ENCODE results near the gene FMN1. TPM values are rescaled to one million over a fixed set of nuclear protein-coding genes. Genes with fewer than 3 reads are reported as not detected.

FMN1 gene
- total and polyA plus RNA-seq, 2 donors from 2014 or later = 0.71 to 44.8 TPM

GRCh38 chr15:32730677-32731654, 463.5 kb downstream of the FMN1 start:
- Histone ChIP-seq H3K4me1 (ENCODE audit: control insufficient read depth in 2 of 3, insufficient read depth in 2 of 3, low read depth in 1 of 3, low read length in 3 of 3) (no peaks in the 10 kb centered on the region), H3K27me3 (ENCODE audit: control insufficient read depth, insufficient read depth, low read length) (peaks cover 4% of the 10 kb centered on the region), H3K9ac (ENCODE audit: low read length in 3 of 3) (no peak overlapping the region), H3K9me3 (ENCODE audit: control insufficient read depth in 2 of 3, insufficient read depth in 1 of 3, low read length in 3 of 3) (no peaks in the 10 kb centered on the region), H3K27ac (ENCODE audit: low read depth in 2 of 2, low read length in 2 of 2) (no peak overlapping the region), H3K4me3 (ENCODE audit: low read length in 3 of 3) (peak overlapping the region in 1 of 3 donors; percentile 4), H3K36me3 (ENCODE audit: control insufficient read depth in 2 of 3, insufficient read depth in 3 of 3, low read length in 3 of 3) (no peaks in the 10 kb centered on the region)
- DNase-seq (peak; percentile 79 to 93 (median 83)), FAIRE-seq (no peak)
- TF ChIP-seq CTCF (IDR thresholded peaks at IDR 0.05; ENCODE audit: borderline replicate concordance, extremely low read depth, insufficient read depth) = no peak
- intact Hi-C loops (cut with DNase I) = no loop called here

- FAIRE-seq = no peak
These were observed 464.7 kb downstream of the FMN1 start for GRCh38 chr15:32729700-32730395.

GRCh38 chr15:32723171-32723948, 471.2 kb downstream of the FMN1 start:
- Histone ChIP-seq H3K27me3 (ENCODE audit: control insufficient read depth, insufficient read depth, low read length) (peaks cover 20% of the 10 kb centered on the region), H3K9ac (ENCODE audit: low read length in 3 of 3) (no peak overlapping the region), H3K27ac (ENCODE audit: low read depth in 2 of 2, low read length in 2 of 2) (no peak overlapping the region), H3K4me3 (ENCODE audit: low read length in 3 of 3) (no peak overlapping the region), H3K36me3 (ENCODE audit: control insufficient read depth in 2 of 3, insufficient read depth in 3 of 3, low read length in 3 of 3) (no peaks in the 10 kb centered on the region), H3K4me1 (ENCODE audit: control insufficient read depth in 2 of 3, insufficient read depth in 2 of 3, low read depth in 1 of 3, low read length in 3 of 3) (peaks cover 0 to 3% (median 0%) of the 10 kb centered on the region in 3 donors), H3K9me3 (ENCODE audit: control insufficient read depth in 2 of 3, insufficient read depth in 1 of 3, low read length in 3 of 3) (no peaks in the 10 kb centered on the region)
- no peak for TF ChIP-seq CTCF (IDR thresholded peaks at IDR 0.05; ENCODE audit: borderline replicate concordance, extremely low read depth, insufficient read depth)
- intact Hi-C loops (cut with DNase I) = no loop called here
- DNase-seq (no peak), FAIRE-seq (no peak)

More at GRCh38 chr15:32729700-32730395, 464.7 kb downstream of the FMN1 start:
- Histone ChIP-seq H3K36me3 (ENCODE audit: control insufficient read depth in 2 of 3, insufficient read depth in 3 of 3, low read length in 3 of 3) (no peaks in the 10 kb centered on the region), H3K4me1 (ENCODE audit: control insufficient read depth in 2 of 3, insufficient read depth in 2 of 3, low read depth in 1 of 3, low read length in 3 of 3) (no peaks in the 10 kb centered on the region), H3K27ac (ENCODE audit: low read depth in 2 of 2, low read length in 2 of 2) (no peak overlapping the region), H3K9me3 (ENCODE audit: control insufficient read depth in 2 of 3, insufficient read depth in 1 of 3, low read length in 3 of 3) (no peaks in the 10 kb centered on the region), H3K27me3 (ENCODE audit: control insufficient read depth, insufficient read depth, low read length) (peaks cover 4% of the 10 kb centered on the region), H3K4me3 (ENCODE audit: low read length in 3 of 3) (no peak overlapping the region), H3K9ac (ENCODE audit: low read length in 3 of 3) (no peak overlapping the region)
- peak in 3 of 5 donors; percentile 27 to 53 (median 45) for DNase-seq
- TF ChIP-seq CTCF (IDR thresholded peaks at IDR 0.05; ENCODE audit: borderline replicate concordance, extremely low read depth, insufficient read depth) = no peak
- intact Hi-C loops (cut with DNase I) = no loop called here
